Stimulated activated CD4-positive, alpha-beta T cell treated with anti-CD3 and anti-CD28 coated beads, Interleukin-12 subunit alpha, Interleukin-12 subunit beta, amount 100 ng/mL, for 4 hours (primary cell): ENCODE results near the gene TM9SF2.
"Not testable (repeated sequence)": the region's sequence is repeated elsewhere in the genome, so short reads cannot be mapped to it uniquely, and the experiment has no call there.

ENCODE experiments used
- DNase-seq: peaks from one replicate; pipeline ENCODE4 v3.0.0-alpha.2; 2020

Gene TM9SF2

GRCh38 chr13:99540530-99540929 is 39.3 kb downstream of the TM9SF2 start:
- DNase-seq = no peak

GRCh38 chr13:99542788-99543406 is 41.6 kb downstream of the TM9SF2 start:
- peak; percentile 11 for DNase-seq

GRCh38 chr13:99545361-99545760 is 44.1 kb downstream of the TM9SF2 start:
- no peak for DNase-seq

GRCh38 chr13:99545979-99546378 is 44.7 kb downstream of the TM9SF2 start:
- no peak for DNase-seq

GRCh38 chr13:99546878-99547277 is 45.6 kb downstream of the TM9SF2 start:
- no peak for DNase-seq

GRCh38 chr13:99548448-99548847 is 47.2 kb downstream of the TM9SF2 start:
- no peak for DNase-seq

- DNase-seq = no peak
Observed at GRCh38 chr13:99553033-99553432, 51.8 kb downstream of the TM9SF2 start.

GRCh38 chr13:99555149-99555548 is 53.9 kb downstream of the TM9SF2 start:
- no peak for DNase-seq

- DNase-seq = no peak
Observed at GRCh38 chr13:99556867-99557443, 55.7 kb downstream of the TM9SF2 start.

GRCh38 chr13:99558570-99559180 is 57.4 kb downstream of the TM9SF2 start:
- DNase-seq = no peak

- DNase-seq = no peak
Observed at GRCh38 chr13:99559560-99559959, 58.3 kb downstream of the TM9SF2 start.

- DNase-seq = no peak
Observed at GRCh38 chr13:99563404-99563803, 62.1 kb downstream of the TM9SF2 start.

GRCh38 chr13:99564386-99564785 is 63.1 kb downstream of the TM9SF2 start:
- DNase-seq = no peak

- DNase-seq = no peak
Observed at GRCh38 chr13:99565478-99566124, 64.3 kb downstream of the TM9SF2 start.

GRCh38 chr13:99566125-99567083 is 65.1 kb downstream of the TM9SF2 start:
- DNase-seq = no peak

GRCh38 chr13:99568901-99569300 is 67.6 kb downstream of the TM9SF2 start:
- not testable (repeated sequence) for DNase-seq

- DNase-seq = no peak
Observed at GRCh38 chr13:99572131-99572530, 70.9 kb downstream of the TM9SF2 start.

- DNase-seq = no peak
Observed at GRCh38 chr13:99572921-99573320, 71.6 kb downstream of the TM9SF2 start.

GRCh38 chr13:99575376-99576120 is 74.3 kb downstream of the TM9SF2 start:
- DNase-seq = no peak

- no peak for DNase-seq
Observed at GRCh38 chr13:99577934-99578917, 77.0 kb downstream of the TM9SF2 start.
